ENCODE data around the gene S100PBP.
"Not testable (repeated sequence)": the region's sequence is repeated elsewhere in the genome, so short reads cannot be mapped to it uniquely, and the experiment has no call there.

S100PBP gene

DNA sequence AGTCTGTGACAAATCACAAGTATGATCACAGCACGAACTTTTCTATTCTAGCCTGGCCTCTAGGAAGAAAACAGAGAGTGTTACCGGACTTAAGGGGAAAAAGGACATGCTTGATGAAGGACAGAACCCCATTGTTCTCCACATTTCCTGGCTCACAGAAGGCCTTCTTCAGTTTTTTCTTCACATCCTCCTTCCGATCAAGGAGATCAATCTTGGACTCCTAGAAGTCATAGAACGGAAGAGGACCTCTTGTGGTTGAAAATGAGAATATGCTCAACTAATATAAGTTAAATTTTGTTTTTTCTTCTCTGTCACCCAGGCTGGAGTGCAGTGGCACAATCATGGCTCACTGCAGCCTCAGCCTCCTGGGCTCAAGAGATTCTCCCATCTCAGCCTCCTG, 30.6 kb upstream of the S100PBP start:
- DNase-seq, result no peak

DNA sequence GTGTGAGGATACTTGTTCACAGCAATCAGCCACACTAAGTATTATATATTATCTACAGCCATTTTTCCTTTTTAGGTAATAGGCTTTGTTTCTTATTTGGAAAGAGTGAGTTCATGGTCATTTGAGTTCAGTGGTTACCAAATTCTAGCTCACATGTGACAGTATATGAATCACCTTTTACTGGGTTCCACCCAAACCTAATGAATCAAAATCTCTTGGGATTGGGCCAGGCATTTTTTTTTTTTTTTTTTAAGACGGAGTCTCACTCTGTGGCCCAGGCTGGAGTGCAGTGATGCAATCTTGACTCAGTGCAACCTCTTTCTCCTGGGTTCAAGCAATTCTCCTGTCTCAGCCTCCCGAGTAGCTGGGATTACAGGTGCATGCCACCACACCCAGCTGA, 28.1 kb upstream of the S100PBP start:
- DNase-seq, result not testable (repeated sequence)

DNA sequence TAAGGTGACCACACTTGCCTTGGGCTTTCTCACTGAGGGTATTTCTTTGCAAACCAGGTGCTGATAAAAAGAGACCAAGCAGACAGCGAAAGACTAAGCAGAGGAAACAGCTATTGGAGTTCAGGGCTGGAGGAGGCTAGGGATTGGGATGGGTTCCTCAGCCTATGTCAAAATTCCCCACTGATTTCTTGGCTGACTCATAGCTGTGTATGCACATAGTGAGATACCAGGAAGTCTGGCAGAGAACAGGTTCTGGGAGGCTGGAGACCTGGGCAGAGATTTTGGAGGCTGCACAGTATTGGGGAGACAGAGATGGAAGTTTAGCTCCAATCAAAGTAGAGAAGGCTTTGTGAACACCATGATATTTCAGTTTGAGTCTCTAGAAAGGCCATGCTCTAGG, 25.6 kb upstream of the S100PBP start:
- no peak for DNase-seq

DNA sequence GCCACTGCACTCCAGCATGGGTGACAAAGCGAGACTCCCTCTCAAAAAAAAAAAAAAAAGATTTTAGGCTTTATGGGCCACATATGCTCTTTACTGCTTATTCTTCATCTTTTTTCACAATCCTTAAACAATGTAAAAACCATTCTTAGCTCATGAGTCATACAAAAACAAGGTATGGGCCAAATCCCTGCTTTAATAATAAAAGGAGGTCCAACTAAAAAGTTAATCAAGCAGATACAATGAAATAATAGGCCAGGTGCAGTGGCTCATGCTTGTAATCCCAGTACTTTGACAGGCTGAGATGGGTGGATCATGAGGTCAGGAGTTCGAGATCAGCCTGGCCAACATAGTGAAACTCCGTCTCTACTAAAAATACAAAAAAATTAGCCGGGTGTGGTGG, 21.7 kb upstream of the S100PBP start:
- not testable (repeated sequence) for DNase-seq

DNA sequence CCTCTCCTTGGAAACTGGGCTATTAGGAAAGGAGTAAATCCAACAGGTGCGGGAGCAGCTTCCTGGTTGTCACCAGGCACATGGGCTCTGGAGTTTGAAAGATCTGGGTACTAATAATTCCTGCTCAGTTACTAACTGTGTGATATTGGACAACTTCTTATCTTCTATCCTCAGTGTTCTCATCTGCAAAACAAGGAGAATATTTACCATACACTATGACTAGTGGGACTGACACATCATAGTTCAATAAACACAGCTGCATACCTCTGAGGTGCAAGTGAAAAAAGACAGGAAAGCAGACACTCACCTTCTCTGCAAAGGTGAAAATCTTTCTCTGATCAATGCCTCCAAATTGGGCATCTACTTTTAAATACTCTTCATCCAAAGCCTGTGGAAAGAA, 20.0 kb upstream of the S100PBP start:
- no peak for DNase-seq

DNA sequence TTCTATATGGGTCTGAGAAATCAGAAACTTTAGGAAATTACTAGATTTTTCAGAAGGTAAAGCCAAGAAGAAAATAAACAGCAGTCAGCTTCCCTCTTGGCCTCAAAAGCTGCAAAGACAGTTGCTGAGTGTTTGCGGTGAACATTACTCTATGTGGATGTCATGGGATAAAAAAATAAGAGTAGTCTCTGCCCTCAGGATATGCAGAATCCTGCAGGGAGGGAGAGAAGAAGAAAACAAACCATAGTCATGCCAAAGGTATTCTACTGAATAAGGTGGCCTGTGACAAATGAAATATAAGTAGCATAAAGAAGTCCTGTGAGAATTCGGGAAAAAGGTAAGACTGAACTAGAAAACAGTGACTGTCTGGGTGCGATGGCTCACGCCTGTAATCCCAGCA, 19.3 kb upstream of the S100PBP start:
- DNase-seq, result no peak

DNA sequence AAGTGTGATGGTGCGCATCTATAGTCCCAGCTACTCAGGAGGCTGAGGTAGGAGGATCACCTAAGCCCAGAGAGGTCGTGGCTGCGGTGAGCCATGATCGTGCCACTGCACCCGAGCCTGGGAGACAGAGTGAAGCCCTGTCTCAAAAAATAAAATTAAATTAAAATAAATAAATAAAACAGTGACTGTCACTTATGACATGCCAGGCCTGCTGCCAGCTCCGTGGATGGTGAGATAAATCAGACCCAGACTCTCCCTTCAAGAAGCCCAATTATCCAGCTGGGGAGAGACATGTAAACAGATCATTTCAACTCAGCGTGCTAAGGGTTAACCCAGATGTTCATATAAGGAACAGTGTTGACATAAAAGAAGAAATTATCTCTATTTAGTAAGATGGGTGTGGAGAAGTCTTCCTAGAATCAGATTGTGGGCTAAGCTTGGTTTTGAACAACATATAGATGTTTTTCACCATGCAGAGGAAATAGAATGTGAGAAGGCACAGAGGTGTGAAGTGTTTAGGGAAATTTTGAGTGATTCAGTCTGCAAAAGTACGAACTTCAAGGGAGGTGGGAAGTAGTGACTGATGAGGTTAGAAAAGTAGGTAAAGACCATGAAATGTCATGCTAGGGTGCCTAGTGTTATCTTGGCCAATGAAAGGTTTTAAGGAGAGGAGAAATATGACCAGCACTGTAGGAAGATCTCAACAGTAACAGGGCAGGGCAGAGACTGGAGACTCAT, 18.6 kb upstream of the S100PBP start:
- DNase-seq, result no peak

DNA sequence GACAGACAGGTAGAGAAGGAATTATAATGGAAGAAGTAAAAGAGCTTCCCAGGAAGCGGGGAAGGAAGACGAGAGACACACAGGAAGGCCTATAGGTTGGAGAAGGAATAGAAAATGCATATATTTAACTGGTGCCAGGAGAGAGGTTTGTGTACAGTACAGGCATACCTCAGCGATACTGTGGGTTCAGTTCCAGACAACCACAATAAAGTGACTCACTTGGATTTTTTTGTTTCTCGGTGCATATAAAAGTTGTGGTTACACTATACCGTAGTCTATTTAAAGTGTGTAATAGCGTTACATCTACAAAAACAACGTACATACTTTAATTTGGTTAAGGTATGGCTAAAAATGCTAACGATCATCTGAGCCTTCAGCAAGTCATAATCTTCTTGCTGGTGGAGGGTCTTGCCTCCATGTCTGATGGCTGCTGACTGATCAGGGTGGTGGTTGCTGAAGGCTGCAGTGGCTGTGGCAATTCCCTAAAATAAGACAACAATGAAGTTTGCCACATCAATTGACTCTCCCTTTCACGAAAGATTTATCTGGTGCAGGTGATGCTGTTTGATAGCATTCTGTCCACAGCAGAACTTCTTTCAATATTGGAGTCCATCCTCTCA, 16.2 kb upstream of the S100PBP start:
- no peak for DNase-seq

DNA sequence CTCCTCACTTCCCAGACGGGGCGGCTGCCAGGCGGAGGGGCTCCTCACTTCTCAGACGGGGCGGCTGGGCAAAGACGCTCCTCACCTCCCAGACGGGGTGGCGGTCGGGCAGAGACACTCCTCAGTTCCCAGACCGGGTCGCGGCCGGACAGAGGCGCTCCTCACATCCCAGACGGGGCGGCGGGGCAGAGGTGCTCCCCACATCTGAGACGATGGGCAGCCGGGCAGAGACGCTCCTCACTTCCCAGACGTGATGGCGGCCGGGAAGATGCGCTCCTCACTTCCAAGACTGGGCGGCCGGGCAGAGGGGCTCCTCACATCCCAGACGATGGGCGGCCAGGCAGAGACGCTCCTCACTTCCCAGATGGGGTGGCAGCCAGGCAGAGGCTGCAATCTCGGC, 13.0 kb upstream of the S100PBP start:
- DNase-seq, result not testable (repeated sequence)

DNA sequence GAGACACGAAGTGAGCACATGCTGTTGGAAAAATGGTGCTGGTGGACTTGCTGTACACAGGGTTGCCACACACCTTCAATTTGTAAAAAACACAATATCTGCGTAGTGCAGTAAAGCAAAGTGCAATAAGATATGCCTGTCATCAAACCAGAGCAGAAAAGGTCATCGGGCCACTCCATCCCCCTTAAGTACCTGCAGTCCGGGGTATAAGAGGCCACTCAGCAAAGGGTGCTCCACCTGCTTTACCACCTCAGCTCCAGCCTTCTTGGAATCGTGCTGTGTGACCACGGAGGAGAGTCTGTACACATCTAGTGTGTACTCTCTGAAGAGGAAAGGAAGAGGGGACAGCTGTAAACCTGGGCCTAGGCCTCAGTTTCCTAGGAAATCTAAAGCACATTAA, 11.2 kb upstream of the S100PBP start:
- DNase-seq, result no peak

DNA sequence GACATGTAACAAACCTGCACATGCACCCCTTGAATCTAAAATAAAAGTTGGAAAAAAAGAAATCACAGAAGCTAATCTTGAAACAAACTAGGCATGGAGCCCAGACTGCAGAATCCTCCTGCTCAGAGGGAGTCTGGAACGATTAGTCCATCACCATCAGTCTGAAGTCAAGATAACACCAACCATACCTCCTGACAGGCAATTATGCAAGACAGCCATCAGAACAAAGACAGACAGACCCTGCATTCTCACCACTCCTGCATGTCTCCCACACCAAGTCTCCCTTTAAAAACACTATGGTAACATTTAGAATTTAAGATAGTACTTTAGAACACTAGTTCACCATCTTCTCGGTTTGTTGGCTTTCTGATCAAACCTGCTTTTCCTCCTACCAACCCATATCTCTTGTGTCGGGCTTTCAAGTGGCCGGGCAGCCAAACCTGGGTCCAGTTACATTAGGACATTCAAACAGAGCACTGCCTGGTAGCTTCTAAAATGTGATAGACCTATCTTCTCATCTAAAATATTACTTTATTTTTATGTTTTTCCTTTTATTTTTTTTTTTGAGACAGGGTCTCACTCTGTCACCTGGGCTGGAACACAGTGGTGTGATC, 10.4 kb upstream of the S100PBP start:
- DNase-seq, result no peak

DNA sequence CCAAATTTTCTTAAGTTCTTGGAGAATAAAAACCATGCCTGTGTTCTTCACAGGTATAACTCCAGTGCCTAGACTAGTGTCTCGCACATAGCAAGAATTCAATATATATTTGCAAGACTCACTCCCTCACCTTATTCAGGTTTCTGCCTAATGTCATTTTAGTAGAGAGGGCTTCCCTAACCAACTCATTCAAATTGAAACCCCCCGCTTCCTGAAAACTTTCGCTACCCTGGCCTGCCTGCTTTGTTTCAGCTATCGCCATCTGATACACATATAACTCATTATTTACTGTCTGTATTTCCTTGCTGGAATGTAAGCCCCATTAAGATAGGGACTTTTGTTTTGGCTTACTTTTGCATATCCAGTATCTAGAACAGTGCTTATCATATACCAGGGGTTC, 8.9 kb upstream of the S100PBP start:
- DNase-seq, result no peak

DNA sequence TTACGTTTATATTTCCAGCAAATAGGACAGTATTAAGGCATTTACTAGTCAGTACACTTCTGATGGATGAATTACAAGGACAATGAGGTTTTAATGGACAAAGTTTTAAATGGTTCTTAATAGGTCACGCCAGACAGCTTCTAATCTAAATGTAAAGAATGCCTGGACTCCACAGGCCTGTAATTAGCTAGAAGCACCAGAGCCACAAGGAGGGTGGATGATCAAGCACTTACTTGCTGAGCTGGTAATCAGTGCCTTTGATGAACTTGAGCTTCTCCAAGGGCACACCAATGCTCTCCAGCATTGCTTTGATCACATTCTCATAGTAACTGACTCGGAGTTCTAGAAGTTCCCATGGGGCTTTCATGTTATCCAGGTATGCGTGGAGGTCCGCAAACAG, 7.1 kb upstream of the S100PBP start:
- no peak for DNase-seq

DNA sequence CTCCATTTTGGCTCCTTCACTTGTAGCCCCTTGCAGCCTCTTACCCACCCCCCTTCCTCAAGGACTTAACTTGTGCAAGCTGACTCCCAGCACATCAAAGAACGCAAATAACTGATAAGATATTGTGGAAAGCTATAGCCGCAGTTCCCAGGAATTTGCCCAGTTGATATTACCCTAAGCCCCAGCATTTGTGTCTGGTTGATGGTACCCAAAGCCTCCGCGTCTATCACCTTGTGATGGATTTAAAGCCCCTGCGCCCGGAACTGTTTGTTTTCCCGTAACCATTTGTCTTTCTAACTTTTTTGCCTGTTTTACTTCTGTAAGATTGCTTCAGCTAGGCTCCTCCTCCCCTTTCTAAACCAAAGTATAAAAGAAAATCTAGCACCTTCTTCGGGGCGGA, 6.2 kb upstream of the S100PBP start:
- DNase-seq, result no peak

DNA sequence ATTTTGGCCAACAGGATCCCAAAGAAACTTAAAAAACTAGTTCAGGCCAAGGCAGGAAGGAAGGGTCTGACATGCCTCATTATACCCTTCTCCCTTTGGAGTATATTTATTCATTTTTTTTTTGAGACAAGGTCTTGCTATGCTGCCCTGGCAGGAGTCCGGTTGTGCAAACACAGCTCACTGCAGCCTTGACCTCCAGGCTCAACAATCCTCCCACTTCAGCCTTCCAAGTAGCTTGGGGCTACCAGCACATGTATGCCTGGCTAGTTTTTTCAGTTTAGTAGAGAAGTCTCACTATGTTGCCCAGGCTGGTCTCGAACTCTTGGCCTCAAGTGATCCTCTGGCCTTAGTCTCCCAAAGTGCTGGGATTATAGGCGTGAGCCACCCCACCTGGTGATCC, 5.5 kb upstream of the S100PBP start:
- DNase-seq, result no peak

DNA sequence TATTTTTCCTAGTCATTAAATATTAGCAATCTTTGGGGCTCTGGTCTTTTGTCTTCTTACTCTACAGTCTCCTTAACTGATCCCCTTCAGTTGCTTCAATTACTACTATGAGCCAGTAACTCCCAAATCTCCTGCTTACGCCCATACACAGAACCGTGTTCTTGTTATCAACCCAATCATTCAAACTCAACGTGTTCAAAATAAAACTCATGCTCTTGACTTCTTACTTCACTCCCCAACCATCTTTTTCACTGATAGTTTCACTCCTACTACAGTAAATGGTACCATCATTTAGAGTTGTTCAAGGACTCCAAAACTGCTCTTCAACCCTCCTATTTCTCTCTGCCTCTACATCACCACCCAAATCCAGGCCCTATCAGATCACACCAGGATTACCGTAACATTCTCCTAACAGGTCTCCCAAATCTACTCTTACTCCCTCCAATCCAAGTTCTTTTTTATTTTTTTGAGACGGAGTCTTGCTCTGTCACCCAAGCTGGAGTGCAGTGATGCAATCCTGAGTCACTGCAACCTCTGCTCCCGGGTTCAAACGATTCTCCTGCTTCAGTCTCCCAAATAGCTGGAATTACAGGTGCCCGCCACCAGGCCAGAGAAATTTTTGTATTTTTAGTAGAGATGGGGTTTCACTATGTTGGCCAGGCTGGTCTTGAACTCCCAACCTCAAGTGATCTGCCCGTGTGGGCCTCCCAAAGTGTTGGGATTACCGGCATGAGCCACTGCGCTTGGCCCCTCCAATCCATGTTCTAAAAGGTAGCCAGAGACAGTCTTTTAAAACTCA, 3.3 kb upstream of the S100PBP start:
- DNase-seq, result no peak

DNA sequence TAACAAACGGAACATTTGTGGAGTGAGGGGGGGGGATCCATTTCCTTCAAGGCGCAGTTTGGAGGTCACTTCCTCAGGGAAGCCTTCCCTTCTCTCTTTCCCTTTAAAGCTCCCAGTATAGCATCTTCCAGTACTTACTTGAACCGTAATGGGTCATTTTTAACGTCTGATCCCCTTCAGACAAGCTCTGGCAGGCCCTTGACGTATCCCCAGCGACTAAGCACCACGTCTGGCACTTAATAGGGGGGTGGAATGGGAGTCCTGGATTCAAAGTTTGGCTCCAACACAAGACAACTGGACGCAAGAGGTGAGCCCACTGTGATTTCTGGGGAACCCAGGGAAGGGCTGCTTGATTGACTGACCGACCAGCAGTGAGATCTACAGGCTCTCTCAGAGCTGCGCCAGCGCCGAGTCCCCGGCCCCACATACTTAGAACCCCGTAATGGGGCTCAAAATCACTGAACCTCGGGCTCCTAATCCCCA, 736 bp upstream of the S100PBP start:
- no peak for DNase-seq

DNA sequence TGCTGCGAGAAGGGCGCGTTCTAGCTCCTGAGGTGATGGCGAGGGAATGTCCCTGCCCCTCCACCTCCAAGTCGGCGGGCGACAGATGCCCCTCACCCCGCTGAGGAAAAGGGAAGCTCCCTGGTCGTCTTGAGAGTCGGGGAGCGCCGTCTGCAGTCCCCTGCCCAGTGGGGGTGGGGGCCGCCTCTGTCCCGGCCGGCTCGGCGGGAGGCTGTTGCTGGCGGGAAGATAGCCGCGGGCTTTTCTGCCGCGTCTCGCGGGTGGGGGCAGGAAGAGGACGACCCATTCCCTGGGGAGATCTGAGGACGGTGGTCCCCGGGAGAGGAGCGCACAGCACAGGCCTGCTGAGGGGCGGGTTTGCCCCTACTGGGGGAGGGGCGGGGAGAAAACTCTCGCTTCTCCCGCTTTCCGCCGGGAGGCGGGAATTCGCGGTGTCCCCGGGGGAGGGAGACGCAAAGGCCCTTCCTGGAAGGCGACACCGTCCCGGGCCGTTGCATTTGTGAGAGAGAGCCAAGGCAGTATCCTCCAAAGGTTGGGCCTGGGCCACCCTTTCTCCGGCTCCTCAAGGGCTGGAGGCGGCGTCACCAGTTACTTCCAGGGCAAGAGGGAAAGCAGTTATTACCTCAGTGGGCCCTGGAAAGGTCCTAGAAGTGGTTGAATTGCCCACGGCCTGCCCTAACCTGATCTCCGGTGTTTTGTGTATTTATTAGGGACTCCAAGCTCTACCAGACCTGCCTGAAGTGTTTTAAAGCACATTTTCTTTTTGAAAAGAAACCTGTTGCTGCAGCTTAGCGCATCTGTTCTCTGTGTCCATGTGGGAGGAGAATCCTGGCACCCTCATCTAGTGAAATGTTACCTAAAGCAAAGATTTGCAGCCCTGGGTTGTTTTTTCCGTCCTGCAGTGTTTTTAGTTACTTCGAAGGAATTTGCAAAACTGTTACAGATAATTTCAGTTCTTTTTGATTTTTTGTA, 648 bp downstream of the S100PBP start:
- no peak for DNase-seq

DNA sequence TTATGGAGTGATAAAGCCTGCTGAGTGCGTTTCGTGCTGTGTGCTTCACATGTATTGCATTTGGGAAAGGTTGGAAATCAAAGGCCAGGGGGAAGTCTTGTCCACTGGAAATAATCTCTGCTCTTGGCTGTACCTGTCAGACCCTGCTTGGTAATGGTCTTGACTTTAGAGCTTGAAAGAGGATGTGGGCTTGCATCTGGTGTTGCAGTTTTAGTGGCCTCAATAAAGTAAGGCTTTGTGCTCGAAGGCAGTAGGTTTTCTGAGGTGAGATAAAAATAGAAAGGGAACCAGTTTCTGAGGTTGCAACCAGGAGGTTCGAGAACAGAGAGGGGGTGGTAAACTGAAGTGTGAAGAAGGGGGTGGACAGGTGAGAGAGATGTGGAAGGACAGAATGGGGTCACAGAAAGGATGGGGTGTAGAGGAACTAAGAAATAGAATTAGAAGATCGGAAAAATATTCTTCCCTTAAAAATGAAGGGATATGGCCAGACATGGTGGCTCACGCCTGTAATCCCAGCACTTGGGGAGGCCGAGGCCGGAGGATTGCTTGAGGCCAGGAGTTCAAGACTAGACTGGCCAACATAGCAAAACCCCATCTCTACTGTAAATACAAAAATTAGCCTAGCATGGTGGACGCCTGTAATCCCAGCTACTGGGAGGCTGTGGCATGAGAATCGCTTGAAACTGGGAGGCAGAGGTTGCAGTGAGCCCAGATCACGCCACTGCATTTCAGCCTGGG, 1.5 kb downstream of the S100PBP start:
- no peak for DNase-seq

DNA sequence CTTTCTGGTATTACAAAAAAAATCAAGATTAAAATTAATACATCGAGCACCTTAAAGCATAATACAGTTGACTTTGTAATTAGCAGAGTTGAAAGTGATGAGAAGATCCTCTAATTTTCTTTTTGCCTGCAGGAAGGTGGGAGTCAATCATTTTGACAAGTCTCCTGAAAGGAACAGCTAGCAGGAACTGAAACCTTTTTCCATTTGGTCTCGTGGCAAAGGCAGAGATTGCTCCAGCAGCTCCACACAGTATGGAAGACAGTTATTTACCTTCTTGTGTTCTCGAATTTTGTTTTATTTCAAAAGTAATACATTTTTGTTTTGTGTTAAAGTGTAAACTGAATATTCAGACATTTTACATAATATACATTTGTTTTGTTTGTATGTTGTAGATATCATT, 7.7 kb downstream of the S100PBP start:
- DNase-seq, result no peak

DNA sequence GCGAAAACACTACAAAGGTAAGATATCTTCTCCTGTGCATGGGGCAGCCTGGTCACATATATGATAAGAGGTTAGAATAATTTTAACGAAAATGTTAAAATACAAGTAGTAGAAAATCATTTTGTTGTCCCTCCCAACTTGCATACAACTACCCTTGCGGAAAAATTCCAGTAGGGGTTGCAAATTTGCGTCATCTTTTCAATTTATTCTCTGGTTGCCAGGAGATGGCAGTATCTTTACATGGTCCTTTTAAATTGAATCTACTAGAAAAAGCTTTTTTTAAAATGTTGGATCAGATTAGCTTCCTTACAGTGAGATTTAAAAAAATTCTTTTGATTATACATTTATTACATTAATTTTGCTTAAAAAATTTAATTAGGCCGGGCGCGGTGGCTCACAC, 10.9 kb downstream of the S100PBP start:
- no peak for DNase-seq
